Sigmoid colon (tissue), 7 donors: Measurements from ENCODE around the gene KAZN. TPM values are rescaled to one million over a fixed set of nuclear protein-coding genes. Genes with fewer than 3 reads are reported as not detected.

Source experiments
- DNase-seq: peaks from one replicate; pipeline ENCODE4 v3.0.0-alpha.2; 2019
- H3K27ac ChIP-seq, 4 donors: fragments of 200-600 bp; sonication (generic); one replicate each; pipeline ENCODE4 v1.5.1; 2016 to 2019; ENCODE audit warnings: mild to moderate bottlenecking in 1 of 4
- H3K27me3 ChIP-seq, 3 donors: fragments of 200-600 bp; sonication (generic); one replicate each; pipeline ENCODE4 v1.5.1; 2019; ENCODE audit warnings: mild to moderate bottlenecking in 1 of 3
- H3K36me3 ChIP-seq, 4 donors: fragments of 200-600 bp; sonication (generic); one replicate each; pipeline ENCODE4 v1.5.1; 2016 to 2019
- H3K4me1 ChIP-seq, 4 donors: fragments of 200-600 bp; sonication (generic); one replicate each; pipeline ENCODE4 v1.5.1; 2017 to 2019
- H3K4me3 ChIP-seq, 4 donors: fragments of 200-600 bp; sonication (generic); one replicate each; pipeline ENCODE4 v1.5.1; 2017 to 2019; ENCODE audit warnings: mild to moderate bottlenecking in 2 of 4, moderate library complexity in 1 of 4
- H3K9me3 ChIP-seq, 4 donors: fragments of 200-600 bp in 3 of 4; sonication (generic) in 3 of 4; one replicate each; pipeline versions ENCODE4 v1.5.1 to v1.6.1; 2013 to 2019
- EP300 ChIP-seq, 4 donors: sonication (generic); formaldehyde crosslinking; IDR thresholded peaks; one replicate each; pipeline ENCODE4 v1.6.1; 2017; ENCODE audit warnings: antibody characterized with exemption in 4 of 4
- POLR2A ChIP-seq, 2 donors: fragments of 450-650 bp; IDR thresholded peaks; one replicate each; pipeline ENCODE4 v1.6.1; 2016; ENCODE audit warnings: antibody characterized with exemption in 2 of 2, mild to moderate bottlenecking in 2 of 2, moderate library complexity in 2 of 2
- POLR2AphosphoS5 ChIP-seq, 4 donors: sonication (generic); formaldehyde crosslinking; IDR thresholded peaks; one replicate each; pipeline ENCODE4 v1.6.1; 2017; ENCODE audit warnings: antibody characterized with exemption in 4 of 4
- WGBS, 2 donors: extraction: QIAGEN DNeasy Blood & Tissue Kit; methylation state at CpG; one replicate each; pipeline ENCODE4 v1.1.7; 2013; 5-methylcytosine and 5-hydroxymethylcytosine counted together
- intact Hi-C: fragments of 100-400 bp; cut with DNase I; formaldehyde crosslinking; loops from one replicate; pipeline ENCODE4 v1.15.1; 2023
- polyA plus RNA-seq, 3 donors: library from polyadenylated mRNA; stranded (reverse); fragments of 200-250 nt; gene quantifications; one replicate each; pipeline ENCODE4 v1.2.3, GENCODE V29; 2013
- total RNA-seq, 4 donors: library from RNA; depleted of rRNA; stranded (reverse); fragments of >200 nt; gene quantifications; one replicate each; pipeline ENCODE4 v1.1.0, GENCODE V29; 2016
- TF ChIP-seq, protein P1 (sequence below), 4 experiments: fragments of 450-650 bp in 3 of 4; fragments of 200-600 bp in 1 of 4; IDR thresholded peaks; one replicate each; pipeline ENCODE4 v1.5.1; 2016 to 2019; ENCODE audit warnings: antibody characterized with exemption in 4 of 4, mild to moderate bottlenecking in 3 of 4, moderate library complexity in 2 of 4
- donor health status: healthy with polysubstance abuse.
- donor health status: Bipolar disorder and iron deficiency.
- donor health status: healthy.

KAZN gene
- total and polyA plus RNA-seq, 7 donors, result 2.5 to 11.4 (median 5.6) TPM

DNA sequence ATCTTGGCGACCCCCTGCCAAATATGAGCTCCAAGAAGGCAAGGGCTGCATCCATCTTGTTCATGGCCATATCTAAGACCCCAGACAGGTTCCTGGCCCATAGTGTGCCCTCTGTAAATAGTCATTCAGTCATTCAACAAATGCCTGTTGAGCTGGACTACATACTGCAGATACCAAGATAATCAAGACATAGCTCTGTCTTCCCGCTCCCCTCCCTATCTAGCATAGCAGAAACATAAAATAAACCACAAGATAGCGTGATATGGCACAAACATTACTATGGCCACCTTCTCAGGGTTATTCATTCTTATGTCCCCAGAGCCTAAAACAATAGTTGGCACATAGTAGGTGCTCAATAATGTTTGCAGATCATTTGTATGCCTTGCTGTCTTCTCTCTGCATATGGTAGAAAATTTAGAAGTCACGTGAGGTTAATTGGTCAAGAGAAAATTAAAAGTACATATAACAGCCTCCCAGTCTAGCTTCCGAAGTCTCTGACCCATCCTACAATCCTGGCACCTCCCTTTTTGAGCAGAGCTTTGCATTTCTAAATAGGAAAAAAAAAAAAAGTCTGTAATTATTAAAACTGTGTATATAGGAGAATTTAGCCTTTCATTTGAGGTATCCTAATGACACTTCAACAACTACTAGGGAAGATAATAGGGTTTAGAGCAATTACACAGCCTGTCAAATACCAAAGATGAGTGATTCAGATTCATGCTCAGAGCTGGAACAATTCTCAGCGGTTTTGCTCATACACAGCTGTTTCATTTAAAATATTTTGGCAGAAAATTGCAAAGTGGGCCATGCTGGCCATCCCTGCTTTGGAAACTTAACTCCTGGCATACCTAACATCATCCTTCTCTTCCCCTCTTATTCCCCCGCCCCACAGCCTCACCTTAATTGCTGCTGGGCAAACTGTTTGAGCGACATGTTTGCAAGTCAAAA, 219.0 kb downstream of the KAZN start:
- WGBS, 2 donors, result 87 to 88% methylated on average over 8 of the region's 8 CpGs
- DNase-seq, result no peak
- Histone ChIP-seq H3K4me1 (peaks cover 0 to 5% (median 0%) of the 10 kb centered on the region in 4 donors), H3K4me3 (no peak overlapping the region), H3K27ac (no peak overlapping the region), H3K9me3 (no peaks in the 10 kb centered on the region), H3K36me3 (no peaks in the 10 kb centered on the region), H3K27me3 (no peaks in the 10 kb centered on the region)
- TF ChIP-seq POLR2A (IDR thresholded peaks at IDR 0.05) (no peak), EP300 (IDR thresholded peaks at IDR 0.05) (no peak), POLR2AphosphoS5 (IDR thresholded peaks at IDR 0.05) (no peak)
- TF ChIP-seq, protein P1, sequence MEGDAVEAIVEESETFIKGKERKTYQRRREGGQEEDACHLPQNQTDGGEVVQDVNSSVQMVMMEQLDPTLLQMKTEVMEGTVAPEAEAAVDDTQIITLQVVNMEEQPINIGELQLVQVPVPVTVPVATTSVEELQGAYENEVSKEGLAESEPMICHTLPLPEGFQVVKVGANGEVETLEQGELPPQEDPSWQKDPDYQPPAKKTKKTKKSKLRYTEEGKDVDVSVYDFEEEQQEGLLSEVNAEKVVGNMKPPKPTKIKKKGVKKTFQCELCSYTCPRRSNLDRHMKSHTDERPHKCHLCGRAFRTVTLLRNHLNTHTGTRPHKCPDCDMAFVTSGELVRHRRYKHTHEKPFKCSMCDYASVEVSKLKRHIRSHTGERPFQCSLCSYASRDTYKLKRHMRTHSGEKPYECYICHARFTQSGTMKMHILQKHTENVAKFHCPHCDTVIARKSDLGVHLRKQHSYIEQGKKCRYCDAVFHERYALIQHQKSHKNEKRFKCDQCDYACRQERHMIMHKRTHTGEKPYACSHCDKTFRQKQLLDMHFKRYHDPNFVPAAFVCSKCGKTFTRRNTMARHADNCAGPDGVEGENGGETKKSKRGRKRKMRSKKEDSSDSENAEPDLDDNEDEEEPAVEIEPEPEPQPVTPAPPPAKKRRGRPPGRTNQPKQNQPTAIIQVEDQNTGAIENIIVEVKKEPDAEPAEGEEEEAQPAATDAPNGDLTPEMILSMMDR (IDR thresholded peaks at IDR 0.05), result no peak
- intact Hi-C loops, result no loop called here

- no peak for DNase-seq
- no peaks in the 10 kb centered on the region for H3K9me3 ChIP-seq
- no peak overlapping the region for H3K4me3 ChIP-seq
- no peaks in the 10 kb centered on the region for H3K36me3 ChIP-seq
- intact Hi-C loops, result no loop called here
- H3K27ac ChIP-seq, result no peak overlapping the region
- no peaks in the 10 kb centered on the region for H3K27me3 ChIP-seq
- no peaks in the 10 kb centered on the region for H3K4me1 ChIP-seq
- WGBS, 2 donors, result 86 to 88% methylated on average over 18 of the region's 18 CpGs
- TF ChIP-seq, protein P1 (IDR thresholded peaks at IDR 0.05), result no peak
- TF ChIP-seq POLR2A (IDR thresholded peaks at IDR 0.05), result no peak
- TF ChIP-seq POLR2AphosphoS5 (IDR thresholded peaks at IDR 0.05), result no peak
- no peak for TF ChIP-seq EP300 (IDR thresholded peaks at IDR 0.05)
Observed at GRCh38 chr1:14820295-14821085, 222.0 kb downstream of the KAZN start.

- no peak for DNase-seq
- 92 to 93% methylated on average over 14 of the region's 14 CpGs for WGBS, 2 donors
- no peaks in the 10 kb centered on the region for H3K27me3 ChIP-seq
- TF ChIP-seq, protein P1 (IDR thresholded peaks at IDR 0.05), result no peak
- no peak for TF ChIP-seq EP300 (IDR thresholded peaks at IDR 0.05)
- no peak for TF ChIP-seq POLR2AphosphoS5 (IDR thresholded peaks at IDR 0.05)
- TF ChIP-seq POLR2A (IDR thresholded peaks at IDR 0.05), result no peak
- no peaks in the 10 kb centered on the region for H3K4me1 ChIP-seq
- H3K4me3 ChIP-seq, result no peak overlapping the region
- no peak overlapping the region for H3K27ac ChIP-seq
- H3K9me3 ChIP-seq, result no peaks in the 10 kb centered on the region
- H3K36me3 ChIP-seq, result no peaks in the 10 kb centered on the region
- intact Hi-C loops, result no loop called here
Observed at GRCh38 chr1:14822493-14822892, 224.0 kb downstream of the KAZN start.

- intact Hi-C loops, result no loop called here
Observed at GRCh38 chr1:14822996-14823395, 224.5 kb downstream of the KAZN start.

More at GRCh38 chr1:14822996-14823395, 224.5 kb downstream of the KAZN start:
- Histone ChIP-seq H3K27ac (no peak overlapping the region), H3K4me3 (no peak overlapping the region), H3K27me3 (no peaks in the 10 kb centered on the region), H3K9me3 (no peaks in the 10 kb centered on the region), H3K36me3 (no peaks in the 10 kb centered on the region), H3K4me1 (no peaks in the 10 kb centered on the region)
- no peak for TF ChIP-seq POLR2A (IDR thresholded peaks at IDR 0.05)
- TF ChIP-seq, protein P1 (IDR thresholded peaks at IDR 0.05), result no peak
- TF ChIP-seq EP300 (IDR thresholded peaks at IDR 0.05), result no peak
- TF ChIP-seq POLR2AphosphoS5 (IDR thresholded peaks at IDR 0.05), result no peak
- no peak for DNase-seq
- 91% methylated on average over 14 of the region's 14 CpGs for WGBS, 2 donors
